Measurements from ENCODE around the gene CATSPER4.
A peak's percentile ranks its signal among the peaks of the same experiment; 100 is the strongest.

Gene CATSPER4

DNA sequence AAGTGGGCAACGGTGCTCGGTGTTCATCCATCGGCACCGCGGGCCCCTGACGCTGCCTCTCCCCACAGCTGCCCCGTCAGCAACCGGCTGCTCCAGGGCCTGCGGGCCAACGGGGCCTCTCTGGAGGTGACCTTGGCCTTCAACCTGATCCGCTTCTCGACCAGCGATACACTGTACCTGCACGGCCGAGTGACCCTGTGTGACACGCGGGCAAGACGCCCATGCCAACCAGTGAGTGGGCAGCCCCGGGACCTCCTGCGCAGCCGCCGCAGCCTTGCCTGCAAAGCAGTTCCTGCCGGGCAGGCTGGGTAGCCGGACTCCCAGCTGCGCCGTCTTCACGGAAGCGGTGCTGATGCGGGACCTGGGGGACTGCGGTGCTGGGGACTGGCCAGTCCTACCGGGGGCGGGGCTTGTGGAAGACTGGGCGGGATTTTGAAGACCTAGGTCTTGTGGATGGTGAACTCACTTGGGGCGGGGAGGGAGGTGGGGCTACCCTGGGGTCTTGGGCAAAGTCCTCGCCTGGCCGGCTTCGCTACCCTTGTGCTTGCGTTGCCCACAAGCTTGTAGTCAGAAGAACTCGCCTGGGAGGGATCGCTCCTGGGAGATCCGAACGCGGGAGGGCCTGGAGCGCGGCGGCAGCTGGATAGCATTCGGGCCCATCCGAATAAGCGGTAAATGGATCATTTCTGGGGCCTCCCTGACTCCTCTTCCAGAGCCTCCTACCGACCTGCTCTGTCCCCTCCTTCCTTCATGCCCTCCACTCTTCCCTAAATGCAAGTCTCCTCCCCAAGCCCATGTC lies 34.8 kb downstream of the CATSPER4 start:
- TF ChIP-seq TAF1 (IDR thresholded peaks at IDR 0.05; ENCODE audit: low read depth) (0 out of 2 replicates have a peak, but pooled peaks have one; percentile 38), YY1 (IDR thresholded peaks at IDR 0.05; ENCODE audit: low read depth) (no peak), EP300 (IDR thresholded peaks at IDR 0.05; ENCODE audit: borderline replicate concordance) (no peak), TCF12 (IDR thresholded peaks at IDR 0.05; ENCODE audit: low read depth) (0 out of 2 replicates have a peak, but pooled peaks have one; percentile 30), RAD21 (IDR thresholded peaks at IDR 0.05; ENCODE audit: low read depth) (no peak), EGR1 (IDR thresholded peaks at IDR 0.05) (0 out of 2 replicates have a peak, but pooled peaks have one; percentile 32), FOXM1 (IDR thresholded peaks at IDR 0.05; ENCODE audit: borderline replicate concordance, low read depth) (no peak), NFIC (IDR thresholded peaks at IDR 0.05) (no peak), CREB1 (IDR thresholded peaks at IDR 0.05; ENCODE audit: low read depth) (no peak), ZBTB7A (IDR thresholded peaks at IDR 0.05; ENCODE audit: low read depth) (no peak; the same call in 1 of the 2 replicates), CEBPB (IDR thresholded peaks at IDR 0.05) (no peak), TEAD4 (IDR thresholded peaks at IDR 0.05) (no peak)
- TF ChIP-seq, protein P1, sequence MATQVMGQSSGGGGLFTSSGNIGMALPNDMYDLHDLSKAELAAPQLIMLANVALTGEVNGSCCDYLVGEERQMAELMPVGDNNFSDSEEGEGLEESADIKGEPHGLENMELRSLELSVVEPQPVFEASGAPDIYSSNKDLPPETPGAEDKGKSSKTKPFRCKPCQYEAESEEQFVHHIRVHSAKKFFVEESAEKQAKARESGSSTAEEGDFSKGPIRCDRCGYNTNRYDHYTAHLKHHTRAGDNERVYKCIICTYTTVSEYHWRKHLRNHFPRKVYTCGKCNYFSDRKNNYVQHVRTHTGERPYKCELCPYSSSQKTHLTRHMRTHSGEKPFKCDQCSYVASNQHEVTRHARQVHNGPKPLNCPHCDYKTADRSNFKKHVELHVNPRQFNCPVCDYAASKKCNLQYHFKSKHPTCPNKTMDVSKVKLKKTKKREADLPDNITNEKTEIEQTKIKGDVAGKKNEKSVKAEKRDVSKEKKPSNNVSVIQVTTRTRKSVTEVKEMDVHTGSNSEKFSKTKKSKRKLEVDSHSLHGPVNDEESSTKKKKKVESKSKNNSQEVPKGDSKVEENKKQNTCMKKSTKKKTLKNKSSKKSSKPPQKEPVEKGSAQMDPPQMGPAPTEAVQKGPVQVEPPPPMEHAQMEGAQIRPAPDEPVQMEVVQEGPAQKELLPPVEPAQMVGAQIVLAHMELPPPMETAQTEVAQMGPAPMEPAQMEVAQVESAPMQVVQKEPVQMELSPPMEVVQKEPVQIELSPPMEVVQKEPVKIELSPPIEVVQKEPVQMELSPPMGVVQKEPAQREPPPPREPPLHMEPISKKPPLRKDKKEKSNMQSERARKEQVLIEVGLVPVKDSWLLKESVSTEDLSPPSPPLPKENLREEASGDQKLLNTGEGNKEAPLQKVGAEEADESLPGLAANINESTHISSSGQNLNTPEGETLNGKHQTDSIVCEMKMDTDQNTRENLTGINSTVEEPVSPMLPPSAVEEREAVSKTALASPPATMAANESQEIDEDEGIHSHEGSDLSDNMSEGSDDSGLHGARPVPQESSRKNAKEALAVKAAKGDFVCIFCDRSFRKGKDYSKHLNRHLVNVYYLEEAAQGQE (IDR thresholded peaks at IDR 0.05; ENCODE audit: low read depth) = no peak
- TF ChIP-seq, protein P2, sequence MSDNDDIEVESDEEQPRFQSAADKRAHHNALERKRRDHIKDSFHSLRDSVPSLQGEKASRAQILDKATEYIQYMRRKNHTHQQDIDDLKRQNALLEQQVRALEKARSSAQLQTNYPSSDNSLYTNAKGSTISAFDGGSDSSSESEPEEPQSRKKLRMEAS (IDR thresholded peaks at IDR 0.05) = peak; percentile 49
- TF ChIP-seq, protein P3, sequence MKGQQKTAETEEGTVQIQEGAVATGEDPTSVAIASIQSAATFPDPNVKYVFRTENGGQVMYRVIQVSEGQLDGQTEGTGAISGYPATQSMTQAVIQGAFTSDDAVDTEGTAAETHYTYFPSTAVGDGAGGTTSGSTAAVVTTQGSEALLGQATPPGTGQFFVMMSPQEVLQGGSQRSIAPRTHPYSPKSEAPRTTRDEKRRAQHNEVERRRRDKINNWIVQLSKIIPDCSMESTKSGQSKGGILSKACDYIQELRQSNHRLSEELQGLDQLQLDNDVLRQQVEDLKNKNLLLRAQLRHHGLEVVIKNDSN (IDR thresholded peaks at IDR 0.05) = no peak

DNA sequence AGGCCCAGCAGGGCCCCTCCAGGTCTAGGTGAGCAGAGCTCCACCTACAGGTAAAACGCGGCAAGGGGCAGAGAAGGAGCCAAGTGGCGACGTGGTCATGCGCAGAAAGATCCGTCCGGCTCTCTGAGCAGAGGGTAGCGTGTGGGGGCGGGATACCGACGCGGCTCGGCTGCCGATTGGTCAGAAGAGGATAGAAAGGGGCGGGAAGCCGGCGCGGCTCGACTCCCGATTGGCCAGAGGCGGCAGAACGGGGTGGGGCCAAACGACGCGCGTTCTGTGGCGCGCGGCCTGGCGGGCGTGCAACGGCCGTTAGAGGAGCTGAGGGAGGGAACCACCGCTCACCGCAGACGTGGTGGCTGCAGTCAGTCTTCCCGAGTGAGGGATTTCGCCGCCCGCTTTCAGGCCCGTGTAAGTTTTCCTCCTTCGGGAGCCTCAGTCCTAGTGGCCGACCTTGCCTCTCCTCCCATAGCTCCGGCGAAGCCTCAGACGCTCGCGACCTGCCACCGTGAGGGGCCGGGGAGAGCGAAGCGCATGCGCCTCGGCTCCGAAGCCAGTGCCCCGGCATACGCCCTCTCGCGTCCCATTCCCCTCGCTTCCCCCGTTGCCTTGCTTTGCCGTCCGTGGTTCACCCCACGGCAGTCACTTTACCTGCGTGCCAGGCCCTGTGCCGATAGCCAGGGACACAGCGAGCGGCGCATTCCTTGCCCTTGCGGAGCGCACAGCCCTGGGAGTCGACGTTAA lies 43.7 kb downstream of the CATSPER4 start, which contains the start of gene CEP85:
Gene CEP85 (plus strand): TSS at position 298 of the 741 bp plus-strand sequence. CDS start 5,584 bp downstream, outside the sequence.
- TF ChIP-seq FOXM1 (IDR thresholded peaks at IDR 0.05; ENCODE audit: borderline replicate concordance, low read depth) (no peak), TAF1 (IDR thresholded peaks at IDR 0.05; ENCODE audit: low read depth) (peak; percentile 82), CREB1 (IDR thresholded peaks at IDR 0.05; ENCODE audit: low read depth) (peak; percentile 65; the same call in 1 of the 2 replicates), RAD21 (IDR thresholded peaks at IDR 0.05; ENCODE audit: low read depth) (peak; percentile 86), CEBPB (IDR thresholded peaks at IDR 0.05) (no peak), NFIC (IDR thresholded peaks at IDR 0.05) (0 out of 2 replicates have a peak, but pooled peaks have one; percentile 24), EGR1 (IDR thresholded peaks at IDR 0.05) (0 out of 2 replicates have a peak, but pooled peaks have one; percentile 32), TEAD4 (IDR thresholded peaks at IDR 0.05) (peak; percentile 44; the same call in 1 of the 2 replicates)
- TF ChIP-seq, protein P2 (IDR thresholded peaks at IDR 0.05) = peak; percentile 89
- TF ChIP-seq, protein P1 (IDR thresholded peaks at IDR 0.05; ENCODE audit: low read depth) = no peak

DNA sequence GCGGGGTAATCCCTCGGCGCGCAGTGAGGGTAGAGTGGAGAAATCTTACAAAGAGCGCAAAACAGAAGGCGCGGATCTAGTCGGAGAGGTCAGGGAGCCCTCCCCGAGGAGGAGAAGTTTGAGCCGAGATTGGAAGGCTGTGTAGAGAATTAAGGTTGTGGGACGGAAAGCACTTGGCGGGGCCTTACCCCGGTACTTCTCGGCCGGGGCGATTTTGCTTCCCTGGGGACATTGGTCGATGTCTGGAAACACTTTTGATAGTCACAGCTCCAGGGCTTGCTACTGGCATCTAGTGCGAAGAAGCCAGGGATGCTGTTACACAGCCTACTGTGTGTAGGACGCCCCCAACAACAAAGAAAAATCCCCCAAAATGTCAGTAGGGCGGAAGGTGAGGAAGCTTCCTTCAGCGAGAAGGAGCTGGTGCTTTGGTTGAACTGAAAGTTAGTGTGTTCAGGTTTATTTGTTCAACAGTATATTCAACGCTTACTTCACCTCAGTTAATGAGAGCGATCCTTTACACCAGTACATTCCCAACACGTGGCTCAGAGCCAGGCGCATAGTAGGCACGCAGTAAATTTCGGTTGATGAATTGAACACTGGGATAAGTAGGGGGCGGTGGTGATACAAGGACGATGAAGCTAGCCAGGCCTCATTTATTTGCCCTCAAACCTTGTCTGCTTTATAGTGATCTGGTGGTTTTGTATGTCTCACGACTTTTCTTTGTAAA lies 44.4 kb downstream of the CATSPER4 start:
- TF ChIP-seq CEBPB (IDR thresholded peaks at IDR 0.05) (no peak), CREB1 (IDR thresholded peaks at IDR 0.05; ENCODE audit: low read depth) (no peak), TAF1 (IDR thresholded peaks at IDR 0.05; ENCODE audit: low read depth) (no peak), ZBTB7A (IDR thresholded peaks at IDR 0.05; ENCODE audit: low read depth) (no peak), EGR1 (IDR thresholded peaks at IDR 0.05) (no peak), TEAD4 (IDR thresholded peaks at IDR 0.05) (no peak), FOXM1 (IDR thresholded peaks at IDR 0.05; ENCODE audit: borderline replicate concordance, low read depth) (no peak), EP300 (IDR thresholded peaks at IDR 0.05; ENCODE audit: borderline replicate concordance) (no peak), YY1 (IDR thresholded peaks at IDR 0.05; ENCODE audit: low read depth) (no peak), NFIC (IDR thresholded peaks at IDR 0.05) (no peak), RAD21 (IDR thresholded peaks at IDR 0.05; ENCODE audit: low read depth) (no peak), TCF12 (IDR thresholded peaks at IDR 0.05; ENCODE audit: low read depth) (no peak)
- TF ChIP-seq, protein P2 (IDR thresholded peaks at IDR 0.05) = no peak
- TF ChIP-seq, protein P1 (IDR thresholded peaks at IDR 0.05; ENCODE audit: low read depth) = no peak
- TF ChIP-seq, protein P3 (IDR thresholded peaks at IDR 0.05) = no peak
